Activated T-cell treated with anti-CD3 and anti-CD28 coated beads for 24 hours (primary cell): ENCODE results near the gene MATCAP1.
A peak's percentile ranks its signal among the peaks of the same experiment; 100 is the strongest.

ENCODE experiments used
- DNase-seq: peaks from one replicate; pipeline ENCODE4 v3.0.0-alpha.2; 2020; ENCODE audit warnings: low read depth

Gene MATCAP1

GRCh38 chr16:67191411-67191994 lies 7.7 kb upstream of the MATCAP1 start:
- no peak for DNase-seq

- DNase-seq, result no peak
Observed at GRCh38 chr16:67190448-67191399, 7.0 kb upstream of the MATCAP1 start.

DNA sequence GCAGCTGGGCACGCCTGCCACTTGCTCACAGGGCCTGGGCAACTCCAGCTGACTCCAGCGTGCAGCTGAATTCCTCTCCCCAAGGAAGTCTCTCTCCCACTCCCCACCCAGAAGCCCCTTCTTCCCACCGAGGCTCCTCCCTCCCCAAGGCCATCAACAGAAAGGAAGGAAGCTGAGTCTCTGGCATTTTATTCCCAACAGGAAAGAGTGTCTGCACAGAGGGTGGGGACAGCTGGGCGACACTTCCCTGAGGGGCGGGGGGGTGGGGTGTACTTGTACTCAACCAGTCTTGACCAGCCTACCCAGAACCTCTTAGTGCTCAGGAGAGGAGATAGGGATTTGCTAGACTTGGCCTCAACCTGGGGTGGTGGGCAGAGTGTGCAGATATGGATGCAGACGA lies 6.3 kb upstream of the MATCAP1 start, which contains the start of gene EXOC3L1:
Gene EXOC3L1 (minus strand): TSS at position 96 of the 400 bp plus-strand sequence. CDS start 460 bp downstream, outside the sequence.
- no peak for DNase-seq

DNA sequence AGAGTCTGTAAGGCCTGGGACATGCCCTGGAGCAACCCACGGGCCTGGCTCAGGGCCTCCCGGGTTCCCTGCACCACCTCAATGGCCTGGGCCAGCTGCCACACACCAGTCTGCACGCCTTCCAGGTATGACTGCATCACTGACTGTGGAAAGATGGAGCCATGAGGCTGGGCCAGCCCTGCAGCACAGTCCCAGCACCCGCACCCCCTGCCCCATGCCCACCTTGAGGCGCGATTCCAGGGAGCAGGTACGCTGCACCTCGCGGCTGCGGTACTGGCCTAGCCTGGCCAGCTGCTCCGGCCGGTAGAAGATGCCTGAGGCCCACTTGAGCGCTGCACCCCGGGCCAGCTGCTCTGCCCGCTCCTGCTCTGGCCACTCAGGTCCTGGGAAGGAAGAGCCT lies 5.0 kb upstream of the MATCAP1 start:
- no peak for DNase-seq

GRCh38 chr16:67188323-67188722 lies 4.6 kb upstream of the MATCAP1 start:
- DNase-seq, result no peak

GRCh38 chr16:67187175-67187890 lies 3.6 kb upstream of the MATCAP1 start:
- DNase-seq, result no peak

DNA sequence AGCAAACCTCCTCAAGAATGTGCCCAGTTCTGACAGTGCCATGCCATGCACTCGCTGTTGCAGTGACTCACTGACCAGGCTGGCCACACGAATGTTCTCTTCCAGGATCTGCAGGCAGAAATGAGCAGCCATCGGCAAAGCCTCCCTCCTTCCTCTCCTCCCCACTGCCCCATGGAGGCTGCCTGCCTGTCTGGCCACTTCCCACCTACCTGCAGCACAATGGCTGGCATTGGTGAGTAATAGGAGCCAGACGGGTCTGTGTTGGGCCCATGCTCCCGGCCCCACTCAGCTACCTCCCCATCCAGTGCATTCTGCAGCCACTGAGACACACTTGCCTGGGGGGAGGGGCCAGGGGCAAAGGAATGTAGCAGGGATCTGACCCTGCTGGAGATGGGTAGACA lies 2.8 kb upstream of the MATCAP1 start:
- no peak for DNase-seq

GRCh38 chr16:67185651-67186134 lies 1.9 kb upstream of the MATCAP1 start:
- no peak for DNase-seq

DNA sequence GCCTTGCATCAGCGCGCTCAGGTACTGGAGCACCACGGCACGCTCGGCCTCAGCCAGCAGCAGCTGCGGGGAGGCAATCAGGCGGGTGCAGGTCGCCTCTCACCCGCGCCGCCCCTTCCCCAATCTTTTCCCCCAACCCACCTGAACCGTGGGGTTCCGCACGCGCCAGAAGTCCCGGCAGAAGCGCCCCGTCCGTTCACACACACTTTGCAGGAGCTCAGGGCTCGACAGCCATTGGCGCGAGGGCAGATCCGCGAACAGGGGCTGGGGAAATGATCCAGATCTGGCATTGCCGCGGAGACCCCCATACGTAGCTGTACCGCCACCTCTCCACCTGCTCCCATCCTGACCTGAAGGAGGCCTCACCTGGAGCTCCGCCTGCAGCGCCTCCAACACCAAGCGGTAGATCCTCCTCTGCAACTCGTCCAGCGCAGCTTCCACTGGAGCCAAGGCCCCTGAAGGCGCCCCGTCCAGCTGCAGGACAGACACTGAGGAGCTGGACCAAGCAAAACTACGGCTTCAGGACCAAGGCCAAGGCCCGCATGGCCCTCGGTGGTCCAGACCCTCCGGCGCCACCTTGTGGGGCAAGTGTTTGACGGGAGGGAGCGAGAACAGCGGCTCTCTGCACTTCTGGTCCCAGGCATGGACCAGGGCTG lies 1.4 kb upstream of the MATCAP1 start:
- DNase-seq, result peak; percentile 75

GRCh38 chr16:67184453-67184994 lies 761 bp upstream of the MATCAP1 start:
- no peak for DNase-seq

GRCh38 chr16:67183284-67183626 lies 508 bp downstream of the MATCAP1 start:
- DNase-seq, result no peak

DNA sequence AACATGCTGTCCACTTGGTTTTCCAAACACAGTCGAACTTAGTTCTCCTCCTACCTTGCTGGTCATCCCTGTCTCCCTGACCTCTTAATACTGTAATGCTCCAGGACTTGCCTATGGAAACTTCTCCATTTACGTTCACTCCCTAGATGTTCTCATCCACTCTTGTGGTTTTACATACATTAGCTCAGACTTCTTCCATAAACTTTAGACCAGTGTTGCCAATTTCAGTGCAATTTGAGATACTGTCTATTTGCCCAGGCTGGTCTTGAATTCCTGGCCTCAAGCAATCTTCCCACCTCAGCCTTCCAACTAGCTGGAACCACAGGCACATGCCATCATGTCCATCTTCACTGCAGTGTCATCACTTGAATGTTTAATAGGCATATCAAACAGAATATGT lies 1.5 kb downstream of the MATCAP1 start:
- no peak for DNase-seq

GRCh38 chr16:67181346-67181745 lies 2.4 kb downstream of the MATCAP1 start:
- no peak for DNase-seq

GRCh38 chr16:67180166-67180565 lies 3.6 kb downstream of the MATCAP1 start:
- DNase-seq, result no peak

DNA sequence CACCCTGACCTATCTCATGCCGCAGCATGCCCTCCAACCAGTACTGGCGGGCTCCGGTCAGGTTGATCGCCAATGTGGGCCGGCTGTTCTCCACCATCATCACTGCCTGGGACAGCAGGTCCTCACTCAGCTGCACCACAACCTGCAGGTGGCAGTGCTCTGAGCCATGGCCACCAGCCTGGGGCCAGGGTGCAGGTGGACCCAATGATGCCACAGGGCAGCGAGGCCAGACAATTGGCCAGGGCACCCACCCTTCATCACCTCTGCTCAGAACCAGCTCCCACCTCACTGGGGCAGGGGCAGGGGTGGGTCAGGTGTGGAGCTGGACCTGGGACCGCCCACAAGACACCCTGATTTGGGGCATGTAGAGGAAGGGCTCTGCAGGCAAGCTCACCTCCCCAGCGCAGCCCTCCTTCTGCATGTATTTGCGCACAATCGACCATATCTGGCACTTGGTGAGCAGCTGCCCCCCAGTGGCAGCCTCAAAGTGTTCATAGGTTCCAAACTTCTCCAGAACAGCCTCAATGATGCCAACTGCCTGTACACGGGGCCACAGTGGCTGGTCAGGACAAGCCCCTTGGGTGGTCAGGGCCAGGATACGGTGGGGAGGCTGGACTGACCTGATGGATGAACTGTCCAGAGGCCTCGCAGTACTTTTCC lies 4.2 kb downstream of the MATCAP1 start:
- DNase-seq, result no peak

GRCh38 chr16:67177743-67178699 lies 5.7 kb downstream of the MATCAP1 start:
- no peak for DNase-seq

- DNase-seq, result no peak
Observed at GRCh38 chr16:67176662-67177061, 7.1 kb downstream of the MATCAP1 start.

DNA sequence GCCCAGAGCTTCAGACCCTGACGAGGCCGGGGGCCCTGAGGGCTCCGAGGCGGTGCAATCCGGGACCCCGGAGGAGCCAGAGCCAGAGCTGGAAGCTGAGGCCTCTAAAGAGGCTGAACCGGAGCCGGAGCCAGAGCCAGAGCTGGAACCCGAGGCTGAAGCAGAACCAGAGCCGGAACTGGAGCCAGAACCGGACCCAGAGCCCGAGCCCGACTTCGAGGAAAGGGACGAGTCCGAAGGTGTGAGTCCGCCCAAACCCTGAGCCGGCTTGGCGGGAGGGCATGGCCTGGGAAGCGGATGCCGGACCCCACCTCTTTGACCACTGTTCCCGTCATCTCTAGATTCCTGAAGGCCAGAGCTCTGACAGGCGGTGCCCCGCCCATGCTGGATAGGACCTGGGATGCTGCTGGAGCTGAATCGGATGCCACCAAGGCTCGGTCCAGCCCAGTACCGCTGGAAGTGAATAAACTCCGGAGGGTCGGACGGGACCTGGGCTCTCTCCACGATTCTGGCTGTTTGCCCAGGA lies 9.0 kb downstream of the MATCAP1 start:
- DNase-seq, result no peak

DNA sequence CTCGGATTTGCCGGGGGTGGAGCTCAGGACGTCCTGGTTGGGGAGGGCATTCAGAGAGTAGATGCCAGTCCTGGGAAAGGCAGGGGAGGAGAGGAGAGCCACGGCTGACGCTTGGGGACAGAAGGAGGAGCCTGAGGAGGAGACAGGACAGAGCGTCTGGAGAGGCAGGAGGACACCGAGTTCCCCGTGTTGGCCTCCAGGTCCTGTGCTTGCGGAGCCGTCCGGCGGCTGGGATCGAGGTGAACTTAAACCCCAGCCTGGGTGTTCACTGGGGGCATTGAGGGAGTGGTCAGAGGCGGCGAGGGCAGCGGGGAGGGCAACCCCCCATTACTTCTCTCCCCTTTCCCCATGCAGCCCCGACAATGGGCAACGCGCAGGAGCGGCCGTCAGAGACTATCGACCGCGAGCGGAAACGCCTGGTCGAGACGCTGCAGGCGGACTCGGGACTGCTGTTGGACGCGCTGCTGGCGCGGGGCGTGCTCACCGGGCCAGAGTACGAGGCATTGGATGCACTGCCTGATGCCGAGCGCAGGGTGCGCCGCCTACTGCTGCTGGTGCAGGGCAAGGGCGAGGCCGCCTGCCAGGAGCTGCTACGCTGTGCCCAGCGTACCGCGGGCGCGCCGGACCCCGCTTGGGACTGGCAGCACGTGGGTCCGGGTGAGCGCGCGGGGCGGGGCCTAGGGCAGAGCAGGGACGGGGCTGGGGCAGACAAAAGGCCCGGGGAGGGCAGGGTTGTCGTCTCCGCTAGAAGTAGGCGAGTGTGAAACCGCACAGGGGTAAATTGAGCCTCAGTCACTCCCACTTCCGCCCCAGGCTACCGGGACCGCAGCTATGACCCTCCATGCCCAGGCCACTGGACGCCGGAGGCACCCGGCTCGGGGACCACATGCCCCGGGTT lies 9.7 kb downstream of the MATCAP1 start:
- no peak for DNase-seq
